Skeletal muscle satellite cell (primary cell): ENCODE results near the gene RBBP9.
"Not testable (repeated sequence)": the region's sequence is repeated elsewhere in the genome, so short reads cannot be mapped to it uniquely, and the experiment has no call there.

ENCODE experiments used
- H3K27me3 ChIP-seq: 2 replicates; pipeline ENCODE4 v1.7.0; 2013; ENCODE audit warnings: low read length; ENCODE audit not compliant: control insufficient read depth, insufficient read depth
- H3K36me3 ChIP-seq: 2 replicates; pipeline ENCODE4 v1.7.0; 2013; ENCODE audit warnings: mild to moderate bottlenecking, control low read depth, low read length; ENCODE audit not compliant: insufficient read depth
- H3K4me1 ChIP-seq: 2 replicates; pipeline ENCODE4 v1.7.0; 2013; ENCODE audit warnings: low read length; ENCODE audit not compliant: control insufficient read depth, insufficient read depth
- H3K4me2 ChIP-seq: 2 replicates; pipeline ENCODE4 v1.7.0; 2013; ENCODE audit warnings: mild to moderate bottlenecking, low read length
- H3K4me3 ChIP-seq: 2 replicates; pipeline ENCODE4 v1.7.0; 2013; ENCODE audit warnings: low read length
- H3K9ac ChIP-seq: 2 replicates; pipeline ENCODE4 v1.7.0; 2013; ENCODE audit warnings: mild to moderate bottlenecking, low read depth, low read length, moderate library complexity
- H3K9me3 ChIP-seq: replicated peaks from 2 replicates; pipeline ENCODE4 v1.7.0; 2013; ENCODE audit warnings: mild to moderate bottlenecking, control low read depth, low read length

The RBBP9 gene

GRCh38 chr20:18527339-18527738, 30.3 kb upstream of the RBBP9 start:
- Histone ChIP-seq H3K9ac (no peak overlapping the region), H3K4me1 (peaks cover 44% of the 10 kb centered on the region), H3K4me2 (no peak overlapping the region), H3K9me3 (no peaks in the 10 kb centered on the region), H3K4me3 (no peak overlapping the region), H3K27me3 (no peaks in the 10 kb centered on the region), H3K36me3 (peaks cover 62% of the 10 kb centered on the region)

GRCh38 chr20:18526761-18527160, 29.7 kb upstream of the RBBP9 start:
- not testable (repeated sequence) for H3K9me3 ChIP-seq, H3K27me3 ChIP-seq, H3K9ac ChIP-seq, H3K4me2 ChIP-seq, H3K4me3 ChIP-seq
- H3K4me1 ChIP-seq = peaks cover 50% of the 10 kb centered on the region
- H3K36me3 ChIP-seq = peaks cover 57% of the 10 kb centered on the region

GRCh38 chr20:18524646-18525045, 27.6 kb upstream of the RBBP9 start:
- H3K27me3 ChIP-seq = no peaks in the 10 kb centered on the region
- peak overlapping the region; percentile 35 for H3K9ac ChIP-seq
- no peaks in the 10 kb centered on the region for H3K9me3 ChIP-seq
- H3K4me2 ChIP-seq = peak overlapping the region; percentile 60
- H3K4me3 ChIP-seq = peak overlapping the region; percentile 25
- H3K36me3 ChIP-seq = peaks cover 45% of the 10 kb centered on the region
- peaks cover 53% of the 10 kb centered on the region for H3K4me1 ChIP-seq

GRCh38 chr20:18523066-18523465, 26.0 kb upstream of the RBBP9 start:
- peaks cover 49% of the 10 kb centered on the region for H3K4me1 ChIP-seq
- no peaks in the 10 kb centered on the region for H3K27me3 ChIP-seq
- H3K9me3 ChIP-seq = no peaks in the 10 kb centered on the region
- peaks cover 29% of the 10 kb centered on the region for H3K36me3 ChIP-seq
- no peak overlapping the region for H3K9ac ChIP-seq
- H3K4me3 ChIP-seq = no peak overlapping the region
- no peak overlapping the region for H3K4me2 ChIP-seq

GRCh38 chr20:18522066-18522465, 25.0 kb upstream of the RBBP9 start:
- not testable (repeated sequence) for H3K4me3 ChIP-seq, H3K27me3 ChIP-seq, H3K9me3 ChIP-seq, H3K9ac ChIP-seq
- peak overlapping the region; percentile 27 for H3K4me2 ChIP-seq
- H3K4me1 ChIP-seq = peaks cover 39% of the 10 kb centered on the region
- H3K36me3 ChIP-seq = peaks cover 22% of the 10 kb centered on the region

- Histone ChIP-seq H3K4me2 (no peak overlapping the region), H3K9ac (no peak overlapping the region), H3K4me1 (no peaks in the 10 kb centered on the region), H3K9me3 (no peaks in the 10 kb centered on the region), H3K36me3 (peaks cover 27% of the 10 kb centered on the region), H3K4me3 (no peak overlapping the region), H3K27me3 (no peaks in the 10 kb centered on the region)
Measured at GRCh38 chr20:18515973-18516372, 18.9 kb upstream of the RBBP9 start.

- Histone ChIP-seq H3K9me3 (no peaks in the 10 kb centered on the region), H3K4me3 (no peak overlapping the region), H3K36me3 (peaks cover 40% of the 10 kb centered on the region), H3K27me3 (no peaks in the 10 kb centered on the region), H3K4me2 (no peak overlapping the region), H3K9ac (no peak overlapping the region), H3K4me1 (no peaks in the 10 kb centered on the region)
Measured at GRCh38 chr20:18514127-18514526, 17.1 kb upstream of the RBBP9 start.

- H3K36me3 ChIP-seq = peaks cover 40% of the 10 kb centered on the region
- no peaks in the 10 kb centered on the region for H3K9me3 ChIP-seq
Measured at GRCh38 chr20:18513208-18513607, 16.2 kb upstream of the RBBP9 start.

GRCh38 chr20:18511571-18511970, 14.5 kb upstream of the RBBP9 start:
- no peaks in the 10 kb centered on the region for H3K27me3 ChIP-seq
- no peak overlapping the region for H3K4me3 ChIP-seq
- no peaks in the 10 kb centered on the region for H3K9me3 ChIP-seq
- no peak overlapping the region for H3K4me2 ChIP-seq
- peaks cover 40% of the 10 kb centered on the region for H3K36me3 ChIP-seq
- H3K9ac ChIP-seq = no peak overlapping the region
- peaks cover 10% of the 10 kb centered on the region for H3K4me1 ChIP-seq

More at GRCh38 chr20:18513208-18513607, 16.2 kb upstream of the RBBP9 start:
- H3K4me2 ChIP-seq = no peak overlapping the region
- no peaks in the 10 kb centered on the region for H3K27me3 ChIP-seq
- no peak overlapping the region for H3K9ac ChIP-seq
- H3K4me3 ChIP-seq = no peak overlapping the region
- peaks cover 4% of the 10 kb centered on the region for H3K4me1 ChIP-seq

GRCh38 chr20:18507218-18508191, 10.5 kb upstream of the RBBP9 start, which contains the start of gene SEC23B:
Gene SEC23B (plus strand): TSS chr20:18507940. CDS start chr20:18510836, 2,896 bp downstream.
- Histone ChIP-seq H3K4me3 (peak within 1 kb of the TSS; percentile 87), H3K9ac (peak within 1 kb of the TSS; percentile 93), H3K9me3 (no peaks in the 10 kb centered on the region), H3K27me3 (peaks cover 7% of the 10 kb centered on the region), H3K4me2 (peak within 1 kb of the TSS; percentile 88), H3K4me1 (peaks cover 11% of the 10 kb centered on the region), H3K36me3 (peaks cover 19% of the 10 kb centered on the region)

GRCh38 chr20:18506744-18507143, 9.7 kb upstream of the RBBP9 start:
- H3K9ac ChIP-seq = peak overlapping the region; percentile 93
- peaks cover 7% of the 10 kb centered on the region for H3K27me3 ChIP-seq
- no peaks in the 10 kb centered on the region for H3K9me3 ChIP-seq
- H3K4me1 ChIP-seq = peaks cover 11% of the 10 kb centered on the region
- H3K36me3 ChIP-seq = peaks cover 17% of the 10 kb centered on the region
- peak overlapping the region; percentile 87 for H3K4me3 ChIP-seq
- peak overlapping the region; percentile 88 for H3K4me2 ChIP-seq
